Stimulated activated naive CD4-positive, alpha-beta T cell (primary cell): ENCODE results near the gene RASSF5.

Source experiments
- DNase-seq, 6 experiments: peaks; one replicate each; lab custom pipeline; 2025; lab: John Stamatoyannopoulos, UW

The RASSF5 gene

GRCh38 chr1:206634365-206635079 is 127.2 kb downstream of the RASSF5 start:
- peak in 5 of 6 experiments; percentile 34 to 66 (median 52) for DNase-seq

DNA sequence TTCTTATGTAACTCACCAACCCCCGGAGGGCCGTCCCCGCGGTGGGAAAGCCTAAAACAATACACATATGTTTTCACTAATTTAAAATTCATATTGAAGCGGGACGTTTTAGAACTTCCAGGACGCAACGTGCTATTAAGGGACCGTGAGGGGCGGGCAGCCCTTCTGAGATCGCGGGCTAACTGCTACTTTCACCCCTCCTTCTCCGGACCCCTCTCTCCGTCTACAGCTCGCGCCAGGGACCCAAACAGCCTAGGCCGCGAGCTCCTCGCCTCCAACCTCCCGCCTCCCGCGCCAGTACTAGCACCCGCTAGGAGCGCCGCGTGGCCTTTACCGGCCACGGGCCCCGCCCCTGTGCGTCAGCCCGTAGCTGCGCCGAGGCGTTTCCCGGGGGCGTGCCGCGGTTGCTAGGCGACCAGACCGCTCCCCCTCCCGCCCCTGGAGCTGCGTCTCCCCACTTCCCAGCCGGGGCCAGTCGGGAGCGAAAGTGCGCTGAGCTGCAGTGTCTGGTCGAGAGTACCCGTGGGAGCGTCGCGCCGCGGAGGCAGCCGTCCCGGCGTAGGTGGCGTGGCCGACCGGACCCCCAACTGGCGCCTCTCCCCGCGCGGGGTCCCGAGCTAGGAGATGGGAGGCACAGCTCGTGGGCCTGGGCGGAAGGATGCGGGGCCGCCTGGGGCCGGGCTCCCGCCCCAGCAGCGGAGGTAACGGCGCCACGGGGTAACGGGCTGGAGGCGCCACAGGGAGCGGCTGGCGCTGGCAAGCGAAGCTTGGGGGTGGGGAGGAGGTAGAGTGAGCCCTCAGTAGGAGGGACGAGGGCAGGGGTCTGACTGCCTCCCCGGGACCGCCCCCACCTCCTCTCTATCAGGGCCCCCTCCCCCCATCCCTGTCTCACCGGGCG is 128.0 kb downstream of the RASSF5 start, which contains the start of gene DYRK3:
Gene DYRK3 (plus strand): TSS at position 457 of the 898 bp plus-strand sequence. CDS start 168 bp downstream, at position 625.
- peak; percentile 69 to 87 (median 76) for DNase-seq

GRCh38 chr1:206635978-206636345 is 128.6 kb downstream of the RASSF5 start:
- peak in 2 of 6 experiments; percentile 25 to 54 for DNase-seq

GRCh38 chr1:206636671-206637070 is 129.3 kb downstream of the RASSF5 start:
- no peak for DNase-seq

GRCh38 chr1:206637605-206638004 is 130.3 kb downstream of the RASSF5 start:
- DNase-seq = no peak
